Raji (cell line): ENCODE measurements around the gene LRRC56.
A peak's percentile ranks its signal among the peaks of the same experiment; 100 is the strongest.

ENCODE experiments used
- POLR2A ChIP-seq: IDR thresholded peaks from 2 replicates; pipeline ENCODE4 v1.6.1; 2011; ENCODE audit warnings: low read depth, low read length, control low read depth; ENCODE audit not compliant: insufficient read depth

Gene LRRC56

DNA sequence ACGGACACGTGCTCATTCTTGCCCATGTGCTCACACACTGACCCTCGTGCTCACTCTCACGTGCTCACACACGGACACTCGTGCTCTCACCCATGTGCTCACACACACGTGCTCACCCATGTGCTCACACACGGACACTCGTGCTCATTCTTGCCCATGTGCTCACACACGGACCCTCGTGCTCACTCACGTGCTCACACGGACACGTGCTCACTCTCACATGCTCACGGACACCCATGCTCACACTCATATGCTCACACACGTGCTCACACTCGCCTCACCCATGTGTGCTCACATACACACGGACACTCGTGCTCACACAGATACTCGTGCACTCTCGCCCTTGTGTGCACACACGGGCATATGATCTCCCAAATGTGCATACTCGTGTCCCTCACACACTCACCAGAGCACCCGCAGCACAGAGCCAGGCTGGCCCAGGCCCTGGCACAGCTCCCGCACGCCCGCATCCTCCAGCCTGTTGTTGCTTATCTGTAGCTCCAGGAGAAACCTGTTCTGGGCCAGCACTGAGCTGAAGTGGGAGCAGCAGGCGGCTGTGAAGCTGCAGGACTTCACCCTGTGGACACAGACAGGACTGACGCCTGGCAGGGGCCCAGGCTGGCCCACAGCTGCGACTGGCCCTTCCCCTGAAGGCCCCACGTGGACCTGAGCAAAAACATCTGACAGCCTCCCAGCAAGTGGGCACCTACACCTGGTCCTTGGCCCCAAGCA, 39.6 kb upstream of the LRRC56 start:
- no peak for TF ChIP-seq POLR2A

DNA sequence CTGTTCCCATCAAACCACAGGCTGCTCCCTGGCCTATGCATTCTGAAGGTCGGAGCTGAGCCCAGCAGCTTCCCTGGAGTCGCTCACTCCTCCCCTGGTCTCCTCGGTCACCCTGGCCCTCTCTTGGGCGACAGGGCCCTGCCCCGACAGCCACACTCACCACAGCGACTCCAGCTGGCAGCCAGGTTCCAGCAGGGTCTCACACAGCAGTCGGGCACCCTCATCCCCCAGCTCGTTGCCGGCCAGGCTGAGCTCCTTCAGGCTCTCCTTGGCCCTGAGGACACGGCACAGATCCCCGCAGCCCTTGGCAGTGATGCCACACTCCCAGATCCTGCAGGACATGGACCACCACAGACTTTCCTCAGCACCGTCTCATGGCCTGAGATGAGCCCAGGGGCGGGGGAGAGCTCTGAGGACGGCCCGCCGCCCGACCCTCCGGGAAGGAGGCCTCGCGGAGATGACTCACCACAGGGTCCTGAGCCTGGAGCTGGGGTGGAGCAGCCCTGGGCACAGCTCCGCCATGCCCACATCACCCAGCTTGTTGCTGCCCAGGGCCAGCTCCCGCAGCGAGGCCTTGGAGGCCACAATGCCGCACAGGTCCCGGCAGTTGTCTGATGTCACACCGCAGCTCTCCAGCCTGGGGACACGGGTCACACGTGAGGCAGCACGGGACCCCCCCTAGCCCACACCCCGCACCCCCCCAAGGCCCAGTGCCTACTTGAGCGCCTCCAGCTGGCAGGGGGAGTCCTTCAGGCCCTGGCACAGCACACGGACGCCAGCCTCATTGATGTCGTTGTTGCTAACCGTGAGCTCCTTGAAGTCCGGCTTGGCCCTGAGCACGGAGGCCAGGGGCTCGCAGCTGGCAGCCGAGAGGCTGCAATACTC, 38.8 kb upstream of the LRRC56 start:
- no peak for TF ChIP-seq POLR2A

DNA sequence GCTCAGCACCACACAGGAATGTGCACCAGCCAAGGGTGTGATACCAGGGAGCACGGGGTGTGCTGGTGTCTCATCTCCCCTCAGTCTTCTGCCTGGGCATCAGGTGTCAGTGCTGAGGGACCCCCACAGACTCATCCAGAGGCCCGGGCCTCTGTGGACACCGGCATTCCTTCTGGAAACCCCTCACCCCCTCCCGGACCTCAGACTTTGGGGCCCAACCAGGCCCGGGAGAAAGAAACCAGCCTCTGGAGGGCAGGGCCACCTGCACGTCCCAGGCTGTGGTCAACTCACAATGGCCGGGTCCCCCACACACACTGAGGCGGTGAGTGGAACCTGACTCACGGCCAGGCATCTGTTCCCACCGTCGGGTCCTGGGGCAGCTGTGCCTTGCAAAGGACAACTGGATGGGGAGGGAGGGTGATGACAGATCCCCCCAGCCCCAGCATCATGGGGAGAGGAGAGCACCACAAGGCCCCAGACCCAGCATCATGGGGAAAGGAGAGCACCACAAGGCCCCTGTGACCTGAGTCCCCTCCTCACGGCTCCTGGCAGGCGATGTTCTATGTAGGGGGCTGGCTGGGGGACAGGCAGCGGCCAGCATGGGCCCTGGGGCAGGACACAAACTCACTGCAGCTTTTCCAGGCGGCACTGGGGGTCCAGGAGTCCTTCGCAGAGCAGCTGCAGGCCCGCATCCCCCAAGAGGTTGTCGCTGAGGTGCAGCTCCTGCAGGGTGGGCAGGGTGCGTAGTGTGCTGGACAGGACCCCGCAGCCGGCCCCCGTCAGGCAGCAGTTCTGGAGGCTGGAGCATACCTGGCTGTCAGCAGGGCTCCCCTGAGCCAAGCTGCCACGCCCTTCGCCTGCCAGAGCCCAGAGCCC, 37.9 kb upstream of the LRRC56 start:
- no peak for TF ChIP-seq POLR2A

DNA sequence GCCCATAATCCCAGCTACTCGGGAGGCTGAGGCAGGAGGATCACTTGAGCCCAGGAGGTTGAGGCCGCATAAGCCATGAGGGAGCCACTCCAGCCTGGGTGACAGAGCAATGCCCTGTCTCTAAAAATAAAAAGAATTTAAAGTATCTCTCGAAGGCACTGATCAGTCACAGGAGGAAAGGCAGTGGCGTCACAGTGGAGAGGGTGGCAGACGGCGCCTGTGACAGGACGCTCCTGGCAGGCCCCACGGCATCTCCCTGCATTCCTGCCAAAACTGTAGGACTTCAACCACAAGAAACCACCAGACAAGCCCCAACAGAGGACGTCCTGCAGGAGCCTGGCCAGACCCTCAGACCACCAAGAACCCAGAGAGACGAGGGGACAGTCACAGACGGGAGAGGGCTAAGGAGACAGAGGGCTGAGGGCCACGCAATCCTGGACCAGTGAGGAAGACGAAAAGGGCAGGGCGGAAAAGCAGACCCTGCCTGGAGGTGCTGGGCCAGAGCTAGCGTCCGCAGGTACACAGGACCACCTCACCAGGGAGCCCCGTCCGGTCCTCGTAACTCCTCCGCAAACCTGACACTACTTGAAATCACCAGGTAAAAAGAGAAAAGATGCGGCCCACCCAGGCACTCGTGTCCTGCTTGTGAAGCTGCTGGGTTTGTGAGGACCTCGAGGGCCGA, 36.2 kb upstream of the LRRC56 start:
- TF ChIP-seq POLR2A: no peak

DNA sequence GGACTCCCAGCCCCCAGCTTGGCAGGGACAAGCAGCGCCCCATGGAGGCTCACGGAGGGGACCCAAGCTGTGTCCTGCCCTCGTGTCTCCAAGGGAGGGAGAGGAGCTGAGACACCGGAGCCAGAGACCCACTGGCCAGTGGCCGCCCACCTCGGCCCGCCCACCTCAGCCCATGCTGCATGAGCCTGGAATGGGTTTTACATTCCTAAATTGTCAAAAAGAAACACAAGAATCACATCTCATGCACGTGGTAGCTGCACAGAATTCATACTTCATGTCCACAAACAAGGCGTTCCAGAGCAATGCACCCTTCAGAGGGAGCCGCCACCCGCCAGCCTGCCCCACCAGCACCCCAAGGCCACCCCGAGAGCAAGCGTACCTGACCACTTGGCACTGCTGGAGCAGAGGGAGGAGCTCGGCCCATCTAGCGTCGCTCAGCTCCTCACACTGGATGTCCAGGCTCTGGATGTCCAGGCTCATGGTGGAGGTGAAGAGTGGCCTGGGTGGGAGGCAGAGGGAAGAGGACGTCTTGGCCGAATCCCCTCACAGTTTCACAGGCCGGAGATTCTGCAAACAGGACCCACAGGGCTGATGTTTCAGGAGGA, 35.5 kb upstream of the LRRC56 start:
- TF ChIP-seq POLR2A: no peak

DNA sequence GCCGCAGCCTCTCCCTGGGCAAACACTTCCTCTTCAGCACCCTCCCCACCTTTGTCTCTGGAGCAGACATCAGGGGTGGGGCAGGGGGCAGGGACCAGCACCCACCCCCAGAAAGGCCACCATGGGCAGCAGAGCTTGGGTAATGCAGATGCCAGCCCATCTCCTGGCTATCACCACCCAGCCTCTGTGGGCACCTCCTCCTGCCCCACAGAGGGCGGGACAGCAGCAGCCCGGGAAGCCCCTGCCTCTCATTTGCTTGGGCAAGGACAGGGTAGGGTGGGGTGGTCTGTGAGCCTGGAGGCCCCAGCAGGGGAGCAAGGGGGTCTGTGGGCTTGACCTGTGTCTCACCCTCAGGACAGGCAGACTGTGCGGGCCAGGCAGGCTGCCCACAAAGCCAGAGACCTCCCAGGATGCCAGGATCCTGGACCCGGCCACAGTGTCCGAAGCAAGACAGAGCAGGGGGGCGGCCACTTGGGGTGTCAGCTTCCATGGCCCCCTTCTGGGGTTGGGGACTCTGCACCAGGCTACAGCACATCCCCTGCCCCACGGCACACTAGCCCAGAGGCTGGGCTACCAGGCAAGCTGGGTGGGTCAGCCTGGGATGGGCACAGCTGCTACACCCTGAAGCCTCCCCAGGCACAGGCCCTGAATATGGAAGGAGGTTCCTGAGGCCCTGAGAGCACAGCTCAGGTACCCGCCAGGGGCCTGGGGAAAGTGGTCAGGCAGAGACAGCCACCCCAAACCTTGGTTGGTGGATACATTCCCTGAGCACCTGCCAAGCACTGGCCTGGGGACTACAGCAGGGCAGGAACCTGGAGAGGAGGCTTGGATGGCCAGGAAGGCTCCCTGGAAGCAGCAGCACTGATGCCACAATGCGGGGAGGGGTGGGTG, 34.8 kb upstream of the LRRC56 start:
- no peak for TF ChIP-seq POLR2A

DNA sequence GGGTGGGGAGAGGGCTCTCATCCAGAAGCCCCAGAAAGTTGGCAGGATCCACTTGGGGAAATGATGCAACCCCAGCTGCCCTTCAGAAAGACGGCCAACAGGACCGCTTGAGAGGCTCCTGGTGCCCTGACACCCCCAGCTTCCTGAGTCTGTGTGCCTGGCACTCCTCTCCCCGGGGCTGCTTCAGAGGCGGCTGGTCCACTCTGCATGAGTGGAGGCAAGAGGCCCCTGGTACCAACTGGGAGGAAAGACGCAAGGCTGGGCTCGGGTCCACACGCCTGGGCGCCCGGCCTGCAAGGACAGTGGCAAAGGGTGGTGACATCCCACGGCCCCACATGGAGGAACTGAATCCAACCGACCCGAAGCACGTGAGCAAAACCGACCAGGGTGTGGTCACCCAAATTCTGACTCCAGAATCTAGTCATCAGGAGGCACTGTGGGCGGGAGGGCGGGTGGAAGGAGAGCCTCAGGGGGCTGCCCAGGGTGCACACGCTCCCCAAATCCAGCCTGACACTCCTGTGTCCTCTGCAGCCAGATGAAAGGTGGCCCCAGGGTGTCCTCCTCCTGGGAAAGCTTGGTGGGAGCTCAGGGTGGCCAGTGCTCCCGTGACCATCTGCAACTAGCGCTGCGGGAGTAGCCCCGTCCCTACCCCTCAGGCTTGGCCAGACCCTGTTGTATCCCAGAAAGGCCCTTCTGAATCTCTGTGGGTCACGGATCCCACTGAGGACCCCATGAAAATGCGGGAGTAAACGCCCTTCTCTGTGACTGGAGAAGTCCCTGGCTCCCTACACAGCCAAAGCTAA, 33.9 kb upstream of the LRRC56 start:
- TF ChIP-seq POLR2A: no peak

DNA sequence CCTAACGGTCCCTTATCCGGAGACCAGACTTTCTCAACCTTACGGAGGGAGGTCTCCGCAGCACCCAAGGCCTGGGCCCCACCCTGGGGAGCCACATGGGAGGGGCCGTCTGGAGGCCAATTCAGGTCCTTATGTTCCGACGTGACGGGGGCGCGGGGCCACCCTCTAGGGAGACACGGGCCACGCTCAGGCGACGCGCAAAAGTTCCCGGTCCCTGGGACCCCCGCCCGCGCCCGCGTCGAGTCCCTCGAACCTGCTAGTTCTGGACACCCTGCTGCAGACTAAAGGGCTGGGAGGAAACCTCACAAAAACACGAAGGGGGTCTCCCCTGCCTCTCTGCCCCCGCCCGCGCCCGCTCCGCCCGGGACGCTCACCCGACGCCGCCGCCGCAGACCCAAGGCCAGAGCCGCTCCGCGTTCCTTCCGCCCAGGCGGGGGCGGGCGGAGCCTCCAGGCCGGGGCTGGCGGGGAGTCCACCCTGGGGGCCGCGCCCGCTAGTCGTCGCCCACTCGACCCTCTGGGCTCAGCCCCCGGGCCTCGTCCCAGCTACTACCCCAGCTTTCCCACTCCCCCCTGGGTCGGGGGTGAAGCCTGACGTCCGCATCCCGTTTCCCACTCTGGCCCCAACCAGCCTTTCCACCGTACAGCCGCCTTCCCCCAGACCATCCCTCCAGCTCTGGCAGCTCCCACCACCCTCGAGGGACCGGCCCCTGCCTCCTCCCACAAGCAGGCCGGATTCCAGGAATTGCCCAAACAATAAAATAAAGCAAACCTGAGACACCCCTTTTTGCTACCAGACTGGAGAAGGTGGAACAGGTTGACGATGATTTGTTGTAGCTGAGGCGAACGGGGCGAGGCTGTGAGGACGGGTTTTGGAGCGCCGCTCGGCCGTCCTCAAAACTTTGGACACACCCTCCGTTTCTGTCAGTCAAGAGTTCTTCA, 33.0 kb upstream of the LRRC56 start:
- no peak for TF ChIP-seq POLR2A

DNA sequence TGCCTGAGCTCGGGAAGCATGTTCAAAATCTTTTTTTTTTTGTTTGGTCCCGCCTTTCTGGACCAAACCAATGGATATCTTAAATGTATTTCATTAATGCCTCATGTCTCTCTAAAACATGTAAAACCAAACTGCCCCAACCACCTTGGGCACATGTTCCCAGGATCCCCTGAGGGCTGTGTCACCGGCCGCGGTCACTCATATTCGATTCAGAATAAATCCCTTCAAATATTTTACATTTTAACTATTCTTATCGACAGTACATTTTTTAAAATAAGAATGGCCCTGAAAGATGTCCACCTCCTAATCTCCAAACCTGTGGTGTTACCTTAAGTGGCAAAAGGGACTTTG, 32.4 kb upstream of the LRRC56 start:
- no peak for TF ChIP-seq POLR2A

DNA sequence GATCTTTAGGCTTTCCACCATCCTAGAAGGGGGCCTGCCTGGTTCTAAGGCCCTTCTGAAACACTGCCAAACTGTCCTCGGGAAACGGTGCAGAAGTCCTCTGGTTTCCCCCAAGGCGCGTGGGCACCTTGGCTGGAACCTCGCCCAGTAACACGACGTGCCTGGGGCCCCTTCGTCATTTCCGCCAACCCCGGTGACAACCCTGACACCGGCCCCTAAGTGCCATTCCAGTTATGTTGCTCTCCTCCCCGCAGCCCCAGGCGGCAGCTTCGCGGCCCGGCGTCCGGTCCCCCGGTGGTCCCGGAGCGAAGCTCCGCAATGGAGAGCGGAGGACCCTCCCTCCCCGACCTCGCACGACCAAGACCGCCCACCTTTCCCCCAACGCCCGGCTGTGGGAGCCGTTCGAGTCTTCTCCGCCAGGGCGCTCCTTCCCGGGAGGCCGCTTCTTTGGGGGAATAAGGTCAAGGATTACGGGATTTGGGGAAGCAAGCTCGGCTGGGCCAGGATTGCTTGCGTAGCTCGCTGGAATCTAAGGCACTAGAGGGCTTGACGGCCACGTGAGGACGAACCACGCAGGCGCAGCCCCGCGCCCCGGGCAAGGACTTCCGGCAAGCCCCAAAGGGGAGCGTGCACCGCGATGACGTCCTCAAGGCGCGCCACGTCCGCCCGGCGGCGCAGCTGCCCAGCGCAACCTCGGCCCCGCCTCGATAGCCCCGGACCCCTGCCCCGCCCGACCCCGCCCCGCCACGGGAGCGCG, 30.9 kb upstream of the LRRC56 start:
- peak; percentile 72 for TF ChIP-seq POLR2A
